Calu3 (cell line): Measurements from ENCODE around the gene FRK. TPM values are rescaled to one million over a fixed set of nuclear protein-coding genes. Genes with fewer than 3 reads are reported as not detected.
A peak's percentile ranks its signal among the peaks of the same experiment; 100 is the strongest.

Experiments used
- BruUV-seq: library from RNA; stranded (reverse); fragments of 400-500 nt; replicated peaks from 2 replicates; lab custom pipeline; 2021; lab: Mats Ljungman, UMichigan
- CTCF ChIA-PET: fragments of 300-600 bp; sonication (Branson Sonifier 250); formaldehyde crosslinking; loops from one replicate; lab custom pipeline; 2022; ENCODE audit warnings: antibody characterized with exemption; lab: Charles Lee
- DNase-seq: peaks from one replicate; pipeline ENCODE4 v3.0.0; 2022
- H3K27ac Mint-ChIP-seq: one replicate; pipeline ENCODE4 v1.8.0; 2022; ENCODE audit warnings: mixed read lengths; ENCODE audit not compliant: unreplicated experiment
- H3K27me3 Mint-ChIP-seq: one replicate; pipeline ENCODE4 v1.8.0; 2022; ENCODE audit warnings: mixed read lengths; ENCODE audit not compliant: unreplicated experiment
- H3K36me3 Mint-ChIP-seq: one replicate; pipeline ENCODE4 v1.8.0; 2022; ENCODE audit warnings: mild to moderate bottlenecking, moderate library complexity, mixed read lengths; ENCODE audit not compliant: insufficient read depth, unreplicated experiment
- H3K4me1 Mint-ChIP-seq: one replicate; pipeline ENCODE4 v1.8.0; 2022; ENCODE audit warnings: mild to moderate bottlenecking, low read depth, mixed read lengths; ENCODE audit not compliant: unreplicated experiment
- H3K4me3 Mint-ChIP-seq: one replicate; pipeline ENCODE4 v1.8.0; 2022; ENCODE audit warnings: mild to moderate bottlenecking, low read depth, moderate library complexity, mixed read lengths; ENCODE audit not compliant: unreplicated experiment
- H3K9me3 Mint-ChIP-seq: one replicate; pipeline ENCODE4 v1.8.0; 2022; ENCODE audit warnings: low read depth, mixed read lengths; ENCODE audit not compliant: unreplicated experiment
- CTCF ChIP-seq: fragments of 200-600 bp; IDR thresholded peaks from one replicate; pipeline ENCODE4 v1.8.0; 2022; ENCODE audit warnings: antibody characterized with exemption; ENCODE audit not compliant: unreplicated experiment
- intact Hi-C: fragments of 100-400 bp; cut with micrococcal nuclease; formaldehyde crosslinking; loops from one replicate; pipeline ENCODE4 v1.10.0; 2022; ENCODE audit not compliant: unreplicated experiment
- total RNA-seq: library from RNA; stranded (reverse); gene quantifications from 2 replicates; pipeline ENCODE4 v1.2.3, GENCODE V29; 2022

The FRK gene
- total RNA-seq, 1 experiment from 2014 or later: 21.2 TPM

DNA sequence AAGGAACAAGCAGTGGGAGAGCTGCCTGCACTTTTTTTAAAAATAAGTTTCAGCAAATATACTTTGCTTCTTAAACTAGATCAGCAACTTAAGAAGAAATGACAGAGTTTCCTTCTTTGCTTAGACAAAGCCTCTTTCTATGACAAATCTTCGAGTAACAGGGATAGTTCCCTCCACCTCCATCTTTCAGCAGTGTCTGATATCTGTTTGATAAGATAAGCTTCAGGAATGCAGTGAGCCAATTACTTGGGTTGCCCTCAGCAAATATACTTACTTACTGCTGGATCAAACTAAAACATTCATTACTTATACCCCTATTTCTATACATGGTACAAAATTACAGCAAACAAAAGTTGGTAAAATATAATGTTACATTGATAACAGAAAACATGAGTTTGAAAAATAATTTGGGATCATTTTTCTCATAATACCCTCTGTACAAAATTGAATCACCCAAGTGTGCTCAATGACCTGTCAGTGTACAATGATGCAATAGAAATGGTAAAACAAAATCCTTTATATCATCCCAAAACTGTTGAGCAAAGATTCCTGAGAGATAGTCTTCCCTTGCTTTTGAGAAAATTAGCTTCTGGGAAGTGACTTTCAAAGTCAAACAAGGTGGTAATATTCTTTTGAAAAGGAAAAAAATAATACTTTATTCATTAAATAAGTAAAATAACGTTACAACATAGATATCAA, 24.5 kb downstream of the FRK start:
- peaks cover 59% of the 10 kb centered on the region for H3K4me1 Mint-ChIP-seq
- no peaks in the 10 kb centered on the region for H3K9me3 Mint-ChIP-seq
- no TSS peak for BruUV-seq
- H3K27ac Mint-ChIP-seq: peak overlapping the region; percentile 77
- TF ChIP-seq CTCF: no peak
- H3K27me3 Mint-ChIP-seq: no peaks in the 10 kb centered on the region
- peaks cover 6% of the 10 kb centered on the region for H3K36me3 Mint-ChIP-seq
- CTCF ChIA-PET: interaction anchor here (1.2 to 1.4 kb wide), 2 partner anchors 21 to 25 kb away, joined by 3 to 4 read pairs; no protein-coding TSS in a partner anchor
- H3K4me3 Mint-ChIP-seq: peak overlapping the region; percentile 53
- DNase-seq: no peak
- intact Hi-C loops: no loop called here

DNA sequence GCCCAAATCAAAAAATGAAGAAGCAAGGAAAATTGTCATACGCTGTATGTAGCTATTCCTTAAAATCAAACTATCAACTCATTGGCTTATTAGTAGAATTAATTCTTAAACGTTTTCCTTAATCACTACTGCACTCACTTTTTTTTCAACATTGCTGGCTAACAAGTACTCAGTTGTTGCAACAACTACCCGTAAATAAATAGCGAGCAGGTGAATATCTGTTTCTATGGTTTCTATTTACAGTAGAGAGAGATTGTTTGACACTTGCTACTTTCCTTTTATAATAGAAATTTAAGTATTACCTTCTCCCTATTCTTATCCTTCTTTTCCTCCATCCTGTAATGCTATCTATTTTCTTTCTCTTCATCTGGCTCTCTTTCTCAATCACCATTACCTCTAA, 25.1 kb downstream of the FRK start:
- H3K4me1 Mint-ChIP-seq: peaks cover 59% of the 10 kb centered on the region
- CTCF ChIA-PET: interaction anchor here (1.2 kb wide), 1 partner anchor 22 kb away, joined by 3 read pairs; no protein-coding TSS in a partner anchor
- no peak for TF ChIP-seq CTCF
- H3K4me3 Mint-ChIP-seq: peak overlapping the region; percentile 53
- intact Hi-C loops: no loop called here
- no peaks in the 10 kb centered on the region for H3K9me3 Mint-ChIP-seq
- H3K36me3 Mint-ChIP-seq: peaks cover 5% of the 10 kb centered on the region
- H3K27ac Mint-ChIP-seq: peak overlapping the region; percentile 77
- DNase-seq: no peak
- no peaks in the 10 kb centered on the region for H3K27me3 Mint-ChIP-seq
- no TSS peak for BruUV-seq

- no peak for DNase-seq
- no TSS peak for BruUV-seq
- Mint-ChIP-seq H3K4me3 (peak overlapping the region; percentile 33), H3K27me3 (no peaks in the 10 kb centered on the region), H3K36me3 (peaks cover 5% of the 10 kb centered on the region), H3K27ac (peak overlapping the region; percentile 77), H3K4me1 (peaks cover 72% of the 10 kb centered on the region), H3K9me3 (no peaks in the 10 kb centered on the region)
- CTCF ChIA-PET: interaction anchor here (1.3 kb wide), 1 partner anchor 19 kb away, joined by 3 read pairs; no protein-coding TSS in a partner anchor
- TF ChIP-seq CTCF: no peak
- intact Hi-C loops: no loop called here
These were observed 26.4 kb downstream of the FRK start for GRCh38 chr6:116034327-116034726.

- H3K4me3 Mint-ChIP-seq: peak overlapping the region; percentile 33
- BruUV-seq: no TSS peak
- no peak for TF ChIP-seq CTCF
- peak overlapping the region; percentile 77 for H3K27ac Mint-ChIP-seq
- DNase-seq: no peak
- CTCF ChIA-PET: interaction anchor here (1.3 kb wide), 1 partner anchor 19 kb away, joined by 3 read pairs; no protein-coding TSS in a partner anchor
- no peaks in the 10 kb centered on the region for H3K27me3 Mint-ChIP-seq
- intact Hi-C loops: no loop called here
- H3K4me1 Mint-ChIP-seq: peaks cover 77% of the 10 kb centered on the region
- peaks cover 5% of the 10 kb centered on the region for H3K36me3 Mint-ChIP-seq
- H3K9me3 Mint-ChIP-seq: no peaks in the 10 kb centered on the region
These were observed 26.9 kb downstream of the FRK start for GRCh38 chr6:116033687-116034303.
